Lower lobe of right lung (tissue), 2 donors: ENCODE measurements around the gene MAGI2. TPM values are rescaled to one million over a fixed set of nuclear protein-coding genes. Genes with fewer than 3 reads are reported as not detected.

Source experiments
- ATAC-seq, 2 donors: fragments of 200-7000 bp; cut with Tn5 transposase; one replicate each; pipeline ENCODE4 v1.9.1; 2020 to 2022; ENCODE audit warnings: mild to moderate bottlenecking in 2 of 2, moderate library complexity in 2 of 2
- DNase-seq: peaks from one replicate; pipeline ENCODE4 v3.0.0-alpha.2; 2020
- H3K27ac ChIP-seq: fragments of 200-600 bp; one replicate; pipeline ENCODE4 v1.8.0; 2022
- H3K27me3 ChIP-seq: fragments of 200-600 bp; one replicate; pipeline ENCODE4 v1.8.0; 2022; ENCODE audit warnings: low read depth
- H3K36me3 ChIP-seq: fragments of 200-600 bp; one replicate; pipeline ENCODE4 v1.8.0; 2022; ENCODE audit warnings: mild to moderate bottlenecking
- H3K4me1 ChIP-seq: fragments of 200-600 bp; one replicate; pipeline ENCODE4 v1.8.0; 2022
- H3K4me3 ChIP-seq: fragments of 200-600 bp; one replicate; pipeline ENCODE4 v1.8.0; 2022; ENCODE audit warnings: mild to moderate bottlenecking
- H3K9me3 ChIP-seq: fragments of 200-600 bp; one replicate; pipeline ENCODE4 v1.8.0; 2022
- intact Hi-C: fragments of 100-400 bp; cut with DNase I; formaldehyde crosslinking; loops from one replicate; pipeline ENCODE4 v1.11.0; 2022
- total RNA-seq: library from RNA; stranded (reverse); fragmentation: NEBNext Ultra II Directional; extraction: Animal tissue kit (Norgen Biotek cat#: 25700); gene quantifications from one replicate; pipeline ENCODE4 v1.2.1, GENCODE V29; 2021
- TF ChIP-seq, protein P1 (sequence below): fragments of 200-600 bp; IDR thresholded peaks from one replicate; pipeline ENCODE4 v1.8.0; 2022; ENCODE audit warnings: antibody characterized with exemption, mild to moderate bottlenecking
- donor health status: DM: no; HTN: yes; CAD: no; lungs with severe emphysema.

MAGI2 gene
- total RNA-seq, 1 donor from 2014 or later = 15.3 TPM

DNA sequence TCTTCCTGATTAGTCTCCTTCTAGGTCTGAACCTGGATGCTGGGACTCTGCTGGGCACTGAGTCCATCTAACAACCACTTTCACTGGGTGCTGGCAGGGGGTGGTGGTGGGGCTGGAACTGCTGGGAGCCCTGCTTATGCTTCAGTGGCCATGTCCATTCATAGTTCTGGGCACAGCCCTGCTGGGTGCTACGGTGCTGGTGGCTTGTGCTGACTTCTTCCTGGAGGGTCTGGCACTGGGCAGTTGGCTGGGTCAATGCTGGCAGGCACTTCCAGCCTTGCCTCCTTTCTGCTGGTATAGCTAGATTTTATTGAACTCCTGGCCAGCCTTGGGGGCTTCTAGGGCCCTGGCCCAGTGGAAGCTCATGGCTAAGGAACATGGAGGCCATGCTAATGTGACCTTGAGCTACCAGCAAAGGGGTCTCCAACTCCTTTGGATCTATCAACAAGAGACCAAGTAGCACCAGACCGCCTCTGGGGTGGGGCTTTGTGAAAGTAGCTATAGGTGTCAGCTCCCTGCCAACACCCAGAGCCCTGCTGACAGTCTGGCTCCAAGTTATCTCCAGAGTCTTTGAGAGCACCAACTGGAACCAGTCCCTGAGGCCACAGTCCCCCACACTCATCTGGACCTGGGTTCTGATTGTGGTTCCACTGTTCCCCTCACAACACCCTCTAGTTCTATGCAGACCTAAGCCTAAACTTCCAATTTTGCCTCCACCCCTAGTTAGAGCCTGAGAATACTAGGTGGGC, 99.6 kb downstream of the MAGI2 start:
- H3K9me3 ChIP-seq = no peaks in the 10 kb centered on the region
- ATAC-seq (no peak), DNase-seq (no peak)
- no peak overlapping the region for H3K27ac ChIP-seq
- H3K27me3 ChIP-seq = no peaks in the 10 kb centered on the region
- no peaks in the 10 kb centered on the region for H3K36me3 ChIP-seq
- TF ChIP-seq, protein P1, sequence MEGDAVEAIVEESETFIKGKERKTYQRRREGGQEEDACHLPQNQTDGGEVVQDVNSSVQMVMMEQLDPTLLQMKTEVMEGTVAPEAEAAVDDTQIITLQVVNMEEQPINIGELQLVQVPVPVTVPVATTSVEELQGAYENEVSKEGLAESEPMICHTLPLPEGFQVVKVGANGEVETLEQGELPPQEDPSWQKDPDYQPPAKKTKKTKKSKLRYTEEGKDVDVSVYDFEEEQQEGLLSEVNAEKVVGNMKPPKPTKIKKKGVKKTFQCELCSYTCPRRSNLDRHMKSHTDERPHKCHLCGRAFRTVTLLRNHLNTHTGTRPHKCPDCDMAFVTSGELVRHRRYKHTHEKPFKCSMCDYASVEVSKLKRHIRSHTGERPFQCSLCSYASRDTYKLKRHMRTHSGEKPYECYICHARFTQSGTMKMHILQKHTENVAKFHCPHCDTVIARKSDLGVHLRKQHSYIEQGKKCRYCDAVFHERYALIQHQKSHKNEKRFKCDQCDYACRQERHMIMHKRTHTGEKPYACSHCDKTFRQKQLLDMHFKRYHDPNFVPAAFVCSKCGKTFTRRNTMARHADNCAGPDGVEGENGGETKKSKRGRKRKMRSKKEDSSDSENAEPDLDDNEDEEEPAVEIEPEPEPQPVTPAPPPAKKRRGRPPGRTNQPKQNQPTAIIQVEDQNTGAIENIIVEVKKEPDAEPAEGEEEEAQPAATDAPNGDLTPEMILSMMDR = no peak
- no peak overlapping the region for H3K4me3 ChIP-seq
- intact Hi-C loops = no loop called here
- no peaks in the 10 kb centered on the region for H3K4me1 ChIP-seq

DNA sequence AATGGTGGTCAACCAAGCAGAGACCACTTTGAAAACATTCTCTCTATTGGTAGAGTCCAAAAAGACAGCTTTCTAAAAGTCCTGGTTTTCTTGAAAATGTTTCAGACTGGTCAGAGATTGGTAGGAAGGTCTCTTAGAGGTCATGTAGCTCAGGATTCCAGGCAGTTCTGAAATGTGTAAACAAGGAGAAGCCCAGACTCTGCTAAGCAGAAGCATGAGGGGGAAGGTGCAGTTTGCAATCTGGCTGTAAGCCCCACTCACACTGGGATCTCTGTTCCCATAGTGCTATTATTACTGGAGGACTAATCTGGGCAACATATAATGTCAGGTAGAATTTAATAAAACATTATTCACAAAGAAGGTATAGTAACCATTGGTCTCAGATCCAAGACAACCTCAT, 101.1 kb downstream of the MAGI2 start:
- no peaks in the 10 kb centered on the region for H3K9me3 ChIP-seq
- no peak for ATAC-seq
- H3K36me3 ChIP-seq = no peaks in the 10 kb centered on the region
- H3K4me3 ChIP-seq = no peak overlapping the region
- no peaks in the 10 kb centered on the region for H3K4me1 ChIP-seq
- H3K27ac ChIP-seq = no peak overlapping the region
- H3K27me3 ChIP-seq = no peaks in the 10 kb centered on the region
- no peak for DNase-seq
- intact Hi-C loops = no loop called here
- TF ChIP-seq, protein P1 = no peak

DNA sequence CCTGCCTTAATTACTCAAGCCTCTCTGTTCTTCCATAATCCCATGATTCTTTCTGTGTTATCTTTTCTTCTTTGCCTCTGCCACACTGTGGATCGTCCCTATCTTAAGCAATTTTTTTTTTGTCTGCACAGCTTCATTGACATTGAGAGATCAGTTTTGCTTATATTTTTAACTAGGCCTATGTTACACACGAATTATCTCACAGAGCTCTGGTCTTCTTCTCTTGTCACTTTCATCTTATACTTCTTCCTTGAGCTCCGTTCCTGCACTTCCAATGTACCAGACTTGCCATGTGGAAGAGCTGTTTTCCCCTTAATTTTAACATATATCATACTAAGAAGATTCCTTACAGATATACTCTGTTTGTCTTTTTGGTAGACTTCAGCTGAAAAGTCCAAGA, 106.1 kb downstream of the MAGI2 start:
- intact Hi-C loops = no loop called here

DNA sequence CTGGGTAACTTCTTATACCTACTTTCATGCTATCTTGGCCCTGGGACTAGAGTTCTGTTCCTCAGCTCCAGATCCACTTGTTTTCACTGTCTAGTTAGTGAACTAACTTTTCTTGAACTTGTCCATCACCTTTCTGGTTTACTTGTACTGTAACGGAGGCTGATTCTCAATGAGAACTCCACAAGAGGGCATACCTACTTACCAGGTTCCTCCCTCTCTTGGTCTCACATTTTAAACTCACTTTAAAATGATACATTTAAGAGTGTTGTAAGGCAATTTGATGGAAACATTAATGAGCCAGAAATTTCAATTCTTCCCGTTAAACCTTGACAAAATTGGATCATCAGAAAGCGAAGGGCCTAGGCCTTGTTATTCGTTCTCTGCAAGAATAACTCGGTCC, 111.6 kb downstream of the MAGI2 start:
- H3K4me3 ChIP-seq = no peak overlapping the region
- TF ChIP-seq, protein P1 = no peak
- H3K4me1 ChIP-seq = no peaks in the 10 kb centered on the region
- H3K36me3 ChIP-seq = no peaks in the 10 kb centered on the region
- ATAC-seq = no peak
- intact Hi-C loops = no loop called here
- DNase-seq = no peak
- H3K27me3 ChIP-seq = no peaks in the 10 kb centered on the region
- no peaks in the 10 kb centered on the region for H3K9me3 ChIP-seq
- no peak overlapping the region for H3K27ac ChIP-seq

More for the DNA sequence above, 106.1 kb downstream of the MAGI2 start:
- Histone ChIP-seq H3K36me3 (no peaks in the 10 kb centered on the region), H3K27ac (no peak overlapping the region), H3K27me3 (no peaks in the 10 kb centered on the region), H3K4me3 (no peak overlapping the region), H3K9me3 (no peaks in the 10 kb centered on the region), H3K4me1 (no peaks in the 10 kb centered on the region)
- DNase-seq (no peak), ATAC-seq (no peak)
- TF ChIP-seq, protein P1 = no peak

DNA sequence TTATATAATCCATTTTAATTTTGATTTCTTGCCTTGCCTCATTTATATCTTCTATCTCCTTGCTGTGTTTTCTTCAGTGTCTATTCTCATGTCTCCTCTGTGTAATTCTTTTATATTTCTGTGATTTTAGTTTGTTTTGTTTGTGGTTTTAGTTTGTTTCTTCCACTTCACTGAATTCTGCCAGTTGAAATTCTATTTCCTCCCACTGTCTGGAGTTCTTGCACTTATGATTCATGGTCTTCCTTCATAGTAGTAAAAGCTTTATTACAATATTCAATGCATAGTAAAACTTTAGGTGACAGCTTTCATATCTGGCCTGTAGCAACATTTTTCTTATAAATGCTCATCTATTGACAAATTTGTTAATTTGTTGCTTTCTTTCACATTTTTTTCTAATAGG, 113.3 kb downstream of the MAGI2 start:
- no peak for DNase-seq
- no peaks in the 10 kb centered on the region for H3K27me3 ChIP-seq
- TF ChIP-seq, protein P1 = no peak
- ATAC-seq = no peak
- no peaks in the 10 kb centered on the region for H3K36me3 ChIP-seq
- no peak overlapping the region for H3K4me3 ChIP-seq
- intact Hi-C loops = no loop called here
- H3K4me1 ChIP-seq = no peaks in the 10 kb centered on the region
- no peak overlapping the region for H3K27ac ChIP-seq
- H3K9me3 ChIP-seq = no peaks in the 10 kb centered on the region
